Endothelial cell of umbilical vein (primary cell): Measurements from ENCODE around the gene SLC30A7. TPM values are rescaled to one million over a fixed set of nuclear protein-coding genes. Genes with fewer than 3 reads are reported as not detected.

Experiments used
- BruUV-seq: library from RNA; stranded (reverse); fragments of 400-500 nt; replicated peaks from 2 replicates; lab custom pipeline; 2021; lab: Mats Ljungman, UMichigan
- CTCF ChIA-PET: fragments of 300-600, 350-600 bp; sonication (Branson Sonifier 250); formaldehyde crosslinking; loops from one replicate; lab custom pipeline; 2021; ENCODE audit warnings: antibody characterized with exemption, inconsistent platforms; lab: Charles Lee
- POLR2A ChIA-PET: fragments of 300-600, 350-600 bp; sonication (Branson Sonifier 250); formaldehyde crosslinking; loops from one replicate; lab custom pipeline; 2021; ENCODE audit warnings: antibody characterized with exemption, inconsistent platforms; lab: Charles Lee
- DNase-seq: peaks from one replicate; pipeline ENCODE4 v3.0.0-alpha.2; 2011; ENCODE audit warnings: low read depth, low spot score
- FAIRE-seq: peaks from 2 replicates; lab custom pipeline; 2011; peaks lifted over from hg19 to GRCh38; lab: Jason Lieb, UNC
- H2AFZ ChIP-seq: 2 replicates; pipeline ENCODE4 v1.6.0; 2012; ENCODE audit warnings: low read depth, low read length, control low read depth, inconsistent platforms
- H3K27ac ChIP-seq: 2 replicates; pipeline ENCODE4 v1.5.1; 2011; ENCODE audit warnings: low read depth, mild to moderate bottlenecking, control low read depth, low read length, moderate library complexity; ENCODE audit not compliant: insufficient read depth
- H3K27me3 ChIP-seq, 2 experiments: 2 replicates each; pipeline versions ENCODE4 v1.6.0 to v1.6.1; 2011; ENCODE audit warnings: low read length in 2 of 2, mixed read lengths in 1 of 2; ENCODE audit not compliant: control insufficient read depth in 2 of 2, insufficient read depth in 2 of 2
- H3K36me3 ChIP-seq, 2 experiments: 2 replicates in 1 of 2; 3 replicates in 1 of 2; pipeline ENCODE4 v1.5.1; 2011; ENCODE audit warnings: low read length in 2 of 2, mild to moderate bottlenecking in 1 of 2, moderate library complexity in 1 of 2; ENCODE audit not compliant: control insufficient read depth in 2 of 2, insufficient read depth in 2 of 2; ENCODE audit errors: extremely low read depth in 1 of 2
- H3K4me1 ChIP-seq: 3 replicates; pipeline ENCODE4 v1.5.1; 2011; ENCODE audit warnings: mild to moderate bottlenecking, low read length; ENCODE audit not compliant: control insufficient read depth, insufficient read depth; ENCODE audit errors: extremely low read depth
- H3K4me2 ChIP-seq: 2 replicates; pipeline ENCODE4 v1.6.1; 2011; ENCODE audit warnings: low read length, control low read depth, mixed read lengths; ENCODE audit not compliant: insufficient read depth
- H3K4me3 ChIP-seq, 3 experiments: fragments of 200-600 bp in 1 of 3; sonication (generic), shearing (Covaris generic) in 1 of 3; replicated peaks in 1 of 3; 2 replicates each; pipeline ENCODE4 v1.5.1; 2011 to 2016; ENCODE audit warnings: control low read depth in 3 of 3, low read length in 3 of 3, mild to moderate bottlenecking in 2 of 3, inconsistent platforms in 1 of 3, low read depth in 1 of 3, moderate library complexity in 1 of 3; ENCODE audit not compliant: insufficient read depth in 1 of 3
- H3K79me2 ChIP-seq: 2 replicates; pipeline ENCODE4 v1.6.0; 2012; ENCODE audit warnings: low read length, inconsistent platforms; ENCODE audit not compliant: control insufficient read depth, insufficient read depth
- H3K9ac ChIP-seq: replicated peaks from 2 replicates; pipeline ENCODE3; 2011; ENCODE audit warnings: low read length, control low read depth; ENCODE audit not compliant: insufficient read depth; ENCODE audit errors: extremely low read depth
- H3K9me1 ChIP-seq: replicated peaks from 3 replicates; pipeline ENCODE4 v1.6.0; 2011; ENCODE audit warnings: mild to moderate bottlenecking, low read length; ENCODE audit not compliant: control insufficient read depth, insufficient read depth; ENCODE audit errors: extremely low read depth
- H3K9me3 ChIP-seq: replicated peaks from 2 replicates; pipeline ENCODE4 v1.5.1; 2012; ENCODE audit warnings: low read length, inconsistent platforms; ENCODE audit not compliant: control insufficient read depth, insufficient read depth
- H4K20me1 ChIP-seq: replicated peaks from 2 replicates; pipeline ENCODE3; 2011; ENCODE audit warnings: mild to moderate bottlenecking, low read length; ENCODE audit not compliant: control insufficient read depth, insufficient read depth; ENCODE audit errors: extremely low read depth
- CTCF ChIP-seq, 2 donors: IDR thresholded peaks; 1 replicate in 1 of 2; 2 replicates in 1 of 2; pipeline ENCODE4 v1.5.1; 2011; ENCODE audit warnings: low read length in 2 of 2, mild to moderate bottlenecking in 2 of 2, moderate library complexity in 2 of 2, control low read depth in 1 of 2, inconsistent platforms in 1 of 2, low read depth in 1 of 2; ENCODE audit not compliant: insufficient read depth in 1 of 2; ENCODE audit errors: extremely low read depth in 1 of 2
- EZH2 ChIP-seq: IDR thresholded peaks from 2 replicates; pipeline ENCODE4 v1.6.1; 2012; ENCODE audit warnings: borderline replicate concordance, low read depth, mild to moderate bottlenecking, moderate library complexity, low read length, inconsistent platforms; ENCODE audit not compliant: severe bottlenecking
- FOS ChIP-seq: IDR thresholded peaks from 2 replicates; pipeline ENCODE4 v1.6.1; 2011; ENCODE audit warnings: mild to moderate bottlenecking, low read length, moderate library complexity, borderline replicate concordance; ENCODE audit not compliant: insufficient read depth
- GATA2 ChIP-seq: IDR thresholded peaks from 2 replicates; pipeline ENCODE4 v1.7.0; 2011; ENCODE audit warnings: low read depth, mild to moderate bottlenecking, moderate library complexity, mixed read lengths, low read length; ENCODE audit not compliant: insufficient read length, insufficient read depth
- JUN ChIP-seq: IDR thresholded peaks from 2 replicates; pipeline ENCODE4 v1.6.1; 2011; ENCODE audit warnings: borderline replicate concordance, low read depth; ENCODE audit not compliant: insufficient read length, insufficient read depth
- MYC ChIP-seq: IDR thresholded peaks from one replicate; pipeline ENCODE4 v1.6.1; 2011; ENCODE audit warnings: mild to moderate bottlenecking, low read depth, low read length
- POLR2A ChIP-seq: IDR thresholded peaks from 2 replicates; pipeline ENCODE4 v1.6.1; 2012; ENCODE audit warnings: low read depth, mild to moderate bottlenecking, control low read depth, low read length
- POLR2AphosphoS5 ChIP-seq: IDR thresholded peaks from 2 replicates; pipeline ENCODE4 v1.6.1; 2012; ENCODE audit warnings: low read depth, mild to moderate bottlenecking, control low read depth, low read length, moderate library complexity; ENCODE audit not compliant: insufficient read depth
- dilution Hi-C: fragments of 300-500 bp; cut with MboI; formaldehyde crosslinking; loops from one replicate; pipeline ENCODE4 v1.15.0; 2019; ENCODE audit warnings: low sequenced_read_pairs; ENCODE audit not compliant: extremely low pct_ligation_motif_present
- intact Hi-C: fragments of 100-400 bp; cut with micrococcal nuclease; formaldehyde crosslinking; loops from one replicate; pipeline ENCODE4 v1.10.0; 2022
- polyA plus RNA-seq, 4 experiments: library from polyadenylated mRNA; depleted of rRNA in 3 of 4; stranded (reverse) in 3 of 4; unstranded in 1 of 4; fragments of >200 nt; gene quantifications; 2 replicates each; pipeline versions ENCODE4 v1.2.1 to v1.2.3, GENCODE V29; 2011 to 2012; ENCODE audit warnings: missing spikeins in 1 of 4
- total RNA-seq: library from RNA; stranded (reverse); gene quantifications from 2 replicates; pipeline ENCODE4 v1.2.3, GENCODE V29; 2021
- TF ChIP-seq, protein P1 (sequence below): IDR thresholded peaks from 2 replicates; pipeline ENCODE4 v1.6.1; 2011; ENCODE audit not compliant: insufficient read depth, insufficient read length

SLC30A7 gene
- total and polyA plus RNA-seq, 2 donors (not counting 3 experiments of a cell fraction or from before 2014, with no cell fraction given): 9.3 to 38.6 TPM

DNA sequence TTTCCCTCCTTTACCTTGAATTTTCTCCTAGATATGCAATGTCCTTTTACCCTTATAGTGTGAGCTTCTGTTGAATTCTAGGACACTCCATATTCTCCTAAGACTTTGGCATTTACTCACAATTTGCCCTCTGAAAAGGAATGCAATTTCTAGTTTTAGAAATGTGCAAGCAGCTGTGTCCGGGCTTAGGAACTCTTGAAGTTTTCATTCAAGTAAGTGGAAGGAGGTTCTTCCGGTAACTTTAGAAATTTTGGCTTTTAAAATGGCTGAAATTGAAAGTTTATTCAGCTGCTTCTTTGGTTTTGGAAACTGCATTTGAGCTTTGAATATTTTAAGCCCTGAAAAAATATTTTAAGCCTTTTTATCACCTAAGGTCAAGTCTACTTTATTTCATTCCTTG, 73.4 kb downstream of the SLC30A7 start:
- dilution Hi-C loops: no loop called here
- no peak for FAIRE-seq

DNA sequence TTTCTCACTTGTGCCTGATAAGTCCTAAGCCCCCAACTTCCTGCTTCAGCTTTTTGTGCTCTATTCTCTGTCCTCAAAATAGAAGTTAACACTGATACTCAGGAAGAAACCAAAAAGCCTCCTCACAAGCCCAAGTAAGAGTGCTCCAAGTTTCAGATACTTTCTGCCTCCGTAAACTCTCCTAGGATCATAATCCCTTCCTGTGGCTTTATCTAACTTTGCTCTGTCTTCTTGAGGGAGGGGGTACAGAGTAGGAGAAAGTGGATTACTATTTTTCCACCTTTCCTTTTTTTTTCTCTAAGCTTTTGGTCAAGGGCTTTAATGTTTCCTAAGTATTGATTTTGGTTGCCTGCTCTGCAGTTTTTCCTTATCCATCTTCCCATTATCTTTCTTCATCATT, 75.1 kb downstream of the SLC30A7 start:
- no peak overlapping the region for H3K9ac ChIP-seq
- BruUV-seq: no TSS peak
- peaks cover 2% of the 10 kb centered on the region for H3K4me1 ChIP-seq
- no peak overlapping the region for H3K4me3 ChIP-seq
- no peaks in the 10 kb centered on the region for H3K9me1 ChIP-seq
- ChIA-PET POLR2A (no interaction called here), CTCF (no interaction called here)
- H2AFZ ChIP-seq: no peak overlapping the region
- no peaks in the 10 kb centered on the region for H4K20me1 ChIP-seq
- intact Hi-C loops (no loop called here), dilution Hi-C loops (no loop called here)
- DNase-seq (no peak), FAIRE-seq (no peak)
- TF ChIP-seq POLR2A (no peak), EZH2 (no peak), GATA2 (no peak), MYC (no peak), JUN (no peak), CTCF (IDR thresholded peaks at IDR 0.05; ENCODE audit: extremely low read depth in 1 of 2, insufficient read depth in 1 of 2, low read depth in 1 of 2, low read length in 2 of 2) (no peak), FOS (no peak), POLR2AphosphoS5 (no peak)
- TF ChIP-seq, protein P1, sequence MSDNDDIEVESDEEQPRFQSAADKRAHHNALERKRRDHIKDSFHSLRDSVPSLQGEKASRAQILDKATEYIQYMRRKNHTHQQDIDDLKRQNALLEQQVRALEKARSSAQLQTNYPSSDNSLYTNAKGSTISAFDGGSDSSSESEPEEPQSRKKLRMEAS: no peak
- H3K9me3 ChIP-seq: no peaks in the 10 kb centered on the region
- no peak overlapping the region for H3K4me2 ChIP-seq
- peaks cover 8 to 17% of the 10 kb centered on the region in 2 experiments for H3K36me3 ChIP-seq
- H3K27ac ChIP-seq: no peak overlapping the region
- H3K79me2 ChIP-seq: peaks cover 3% of the 10 kb centered on the region
- H3K27me3 ChIP-seq: no peaks in the 10 kb centered on the region

More for the DNA sequence above, 73.4 kb downstream of the SLC30A7 start:
- H3K27ac ChIP-seq: no peak overlapping the region
- peaks cover 5 to 24% of the 10 kb centered on the region in 2 experiments for H3K36me3 ChIP-seq
- H3K4me3 ChIP-seq: no peak overlapping the region
- POLR2A ChIA-PET: no interaction called here
- H3K9me1 ChIP-seq: no peaks in the 10 kb centered on the region
- H3K9me3 ChIP-seq: no peaks in the 10 kb centered on the region
- intact Hi-C loops: no loop called here
- CTCF ChIA-PET: interaction anchor here (1.3 to 2.2 kb wide), 2 partner anchors 10 to 18 kb away, joined by 3 to 11 read pairs; no protein-coding TSS in a partner anchor
- no peak for TF ChIP-seq EZH2
- H3K79me2 ChIP-seq: peaks cover 4% of the 10 kb centered on the region
- no peak overlapping the region for H3K9ac ChIP-seq
- H4K20me1 ChIP-seq: no peaks in the 10 kb centered on the region
- H3K4me2 ChIP-seq: no peak overlapping the region
- no TSS peak for BruUV-seq
- DNase-seq: no peak
- H2AFZ ChIP-seq: no peak overlapping the region
- H3K27me3 ChIP-seq: no peaks in the 10 kb centered on the region
- H3K4me1 ChIP-seq: no peaks in the 10 kb centered on the region
